ENCODE measurements around the gene CACNA1B. TPM values are rescaled to one million over a fixed set of nuclear protein-coding genes. Genes with fewer than 3 reads are reported as not detected.
A peak's percentile ranks its signal among the peaks of the same experiment; 100 is the strongest.

Gene CACNA1B
- total RNA-seq, 1 experiment from 2014 or later = 7.8 TPM

GRCh38 chr9:138066049-138066448, 188.5 kb downstream of the CACNA1B start:
- H3K23me2 ChIP-seq (ENCODE audit: insufficient read length, low read depth, low read length, poor library complexity, severe bottlenecking) = peaks cover 3% of the 10 kb centered on the region
- Mint-ChIP-seq H3K4me1 (peaks cover 41 to 43% of the 10 kb centered on the region in 2 experiments), H3K27ac (peak overlapping the region in 1 of 3 experiments; percentile 7; a peak in 2 of 7 replicates), H3K27me3 (ENCODE audit: low read depth) (no peaks in the 10 kb centered on the region), H3K36me3 (ENCODE audit: insufficient read depth in 1 of 3, low read depth in 3 of 3) (peaks cover 17 to 26% (median 22%) of the 10 kb centered on the region in 3 experiments), H3K9me3 (no peaks in the 10 kb centered on the region), H3K4me3 (no peak overlapping the region)
- H3K23ac ChIP-seq (ENCODE audit: insufficient read length, low read depth, low read length) = no peak overlapping the region
- TF ChIP-seq CTCF (conservative IDR thresholded peaks at IDR 0.05) = peak; percentile 55
- H2BK15ac ChIP-seq (ENCODE audit: low read depth, low read length) = no peak overlapping the region
- H2BK120ac ChIP-seq (ENCODE audit: low read depth, low read length, poor library complexity, severe bottlenecking) = no peak overlapping the region
- H4K91ac ChIP-seq (ENCODE audit: insufficient read length, low read depth, low read length) = no peak overlapping the region
- H4K8ac ChIP-seq (replicated peaks; ENCODE audit: insufficient read length, low read depth, low read length) = no peak overlapping the region
- no peaks in the 10 kb centered on the region for H3K27me3 ChIP-seq (ENCODE audit: insufficient read depth, low read length)
- peaks cover 4% of the 10 kb centered on the region for H3K9me3 ChIP-seq (ENCODE audit: control insufficient read depth, low read depth, low read length)
- H3K4me2 ChIP-seq (ENCODE audit: insufficient read depth, insufficient read length, low read length) = no peak overlapping the region
- H3K14ac ChIP-seq (ENCODE audit: insufficient read depth, low read length) = no peak overlapping the region
- no peak overlapping the region for H3K27ac ChIP-seq (ENCODE audit: insufficient read length, low read depth, low read length)
- no peak overlapping the region for H2BK12ac ChIP-seq (ENCODE audit: insufficient read length, low read depth, low read length)
- no peak overlapping the region for H3K9ac ChIP-seq (ENCODE audit: extremely low read depth, insufficient read length, low read length)
- H2AK5ac ChIP-seq (ENCODE audit: insufficient read length, low read length) = no peak overlapping the region
- no peak overlapping the region for H3T11ph ChIP-seq (ENCODE audit: low read length)
- H3K18ac ChIP-seq (ENCODE audit: insufficient read length, low read depth, low read length) = no peak overlapping the region
- no peak overlapping the region for H2BK20ac ChIP-seq (ENCODE audit: low read depth, low read length, poor library complexity, severe bottlenecking)
- no peak overlapping the region for H3K56ac ChIP-seq (ENCODE audit: insufficient read length, low read depth, low read length)
- no peaks in the 10 kb centered on the region for H3K79me1 ChIP-seq (ENCODE audit: insufficient read depth, low read depth, low read length, poor library complexity, severe bottlenecking)
- H4K5ac ChIP-seq (ENCODE audit: insufficient read length, low read depth, low read length) = no peak overlapping the region
- H3K79me2 ChIP-seq (ENCODE audit: insufficient read depth, low read length) = no peaks in the 10 kb centered on the region
- WGBS (ENCODE audit: extremely low coverage, insufficient read length, low lambda C conversion rate) = no CpG with 5 or more reads among the region's 6 CpGs
- no peak overlapping the region for H2BK5ac ChIP-seq (ENCODE audit: insufficient read length, low read length)
- peaks cover 3% of the 10 kb centered on the region; the same call in 1 of the 2 replicates for H3K4me1 ChIP-seq (ENCODE audit: insufficient read depth, low read length)
- no peak overlapping the region for H3K4ac ChIP-seq (ENCODE audit: low read depth, low read length)
- H2AFZ ChIP-seq (ENCODE audit: low read length) = no peak overlapping the region
- DNase-seq = peak; percentile 63
- H4K20me1 ChIP-seq (ENCODE audit: control insufficient read depth, insufficient read depth, insufficient read length) = no peaks in the 10 kb centered on the region
